HCT116 (cell line): ENCODE results near the gene TOP1. TPM values are rescaled to one million over a fixed set of nuclear protein-coding genes. Genes with fewer than 3 reads are reported as not detected.

Source experiments
- ATAC-seq: fragments of 200-7000 bp; cut with Tn5 transposase; 2 replicates; pipeline ENCODE4 v1.9.1; 2020; ENCODE audit warnings: mild to moderate bottlenecking, moderate library complexity
- BruUV-seq: library from RNA; stranded (reverse); fragments of 400-500 nt; replicated peaks from 2 replicates; lab custom pipeline; 2021; lab: Mats Ljungman, UMichigan
- CTCF ChIA-PET: fragments of 300-600 bp; sonication (Branson Sonifier 250); formaldehyde crosslinking; loops from one replicate; lab custom pipeline; 2021; ENCODE audit warnings: antibody characterized with exemption; lab: Charles Lee
- POLR2A ChIA-PET: fragments of 300-600, 350-600 bp; sonication (Branson Sonifier 250); formaldehyde crosslinking; loops from one replicate; lab custom pipeline; 2021; ENCODE audit warnings: antibody characterized with exemption; lab: Charles Lee
- RAD21 ChIA-PET, 2 experiments: fragments of 300-600 bp; sonication (Branson Sonifier 250); formaldehyde crosslinking; loops; one replicate each; lab custom pipeline; 2023; ENCODE audit warnings: low total read pairs in 2 of 2; ENCODE audit not compliant: uncharacterized antibody in 2 of 2, unreplicated experiment in 2 of 2, low non-redundant PET in 1 of 2; lab: Charles Lee
- DNase-seq: peaks from one replicate; pipeline ENCODE4 v3.0.0-alpha.2; 2010; ENCODE audit warnings: low read depth, low spot score
- H2AFZ ChIP-seq: fragments of 200-600 bp; shearing (Covaris generic), sonication (generic); 2 replicates; pipeline ENCODE4 v1.6.1; 2017; ENCODE audit warnings: low read depth, mixed run types, mixed read lengths, antibody characterized with exemption, low read length; ENCODE audit not compliant: poor library complexity, severe bottlenecking
- H3K27ac ChIP-seq: 2 replicates; pipeline ENCODE4 v1.5.1; 2012; ENCODE audit warnings: low read depth, low read length
- H3K27me3 ChIP-seq: fragments of 200-600 bp; sonication (generic); 2 replicates; pipeline ENCODE4 v1.6.1; 2016; ENCODE audit warnings: mixed run types, low read length, mixed read lengths; ENCODE audit not compliant: insufficient read depth
- H3K36me3 ChIP-seq, 2 experiments: fragments of 200-500 bp in 1 of 2; fragments of 200-600 bp in 1 of 2; sonication (Bioruptor generic) in 1 of 2; sonication (generic) in 1 of 2; 2 replicates each; pipeline versions ENCODE4 v1.5.1 to v1.6.1; 2014 to 2016; ENCODE audit warnings: low read length in 2 of 2, inconsistent platforms in 1 of 2, mixed read lengths in 1 of 2, mixed run types in 1 of 2; ENCODE audit not compliant: insufficient read depth in 2 of 2, control insufficient read depth in 1 of 2
- H3K4me1 ChIP-seq, 2 experiments: fragments of 200-600 bp in 1 of 2; sonication (generic) in 1 of 2; 2 replicates each; pipeline versions ENCODE4 v1.5.1 to v1.6.1; 2012 to 2017; ENCODE audit warnings: low read length in 2 of 2, inconsistent platforms in 1 of 2, mild to moderate bottlenecking in 1 of 2, mixed read lengths in 1 of 2, mixed run types in 1 of 2, moderate library complexity in 1 of 2; ENCODE audit not compliant: insufficient read depth in 2 of 2, control insufficient read depth in 1 of 2
- H3K4me2 ChIP-seq: fragments of 200-600 bp; sonication (generic); 2 replicates; pipeline ENCODE4 v1.6.1; 2017; ENCODE audit warnings: mixed run types, low read length, mixed read lengths
- H3K4me3 ChIP-seq, 2 experiments: fragments of 200-600 bp in 1 of 2; sonication (generic) in 1 of 2; replicated peaks in 1 of 2; 2 replicates each; pipeline ENCODE4 v1.5.1; 2011 to 2016; ENCODE audit warnings: low read length in 2 of 2, control low read depth in 1 of 2, low read depth in 1 of 2, mild to moderate bottlenecking in 1 of 2, mixed read lengths in 1 of 2, mixed run types in 1 of 2
- H3K79me2 ChIP-seq: fragments of 200-600 bp; sonication (generic); 2 replicates; pipeline ENCODE4 v1.6.1; 2017; ENCODE audit warnings: mild to moderate bottlenecking, mixed run types, low read length, moderate library complexity, mixed read lengths; ENCODE audit not compliant: insufficient read depth
- H3K9ac ChIP-seq: fragments of 200-600 bp; sonication (generic); 2 replicates; pipeline ENCODE4 v1.6.1; 2016; ENCODE audit warnings: low read length, mixed read lengths
- H3K9me2 ChIP-seq: fragments of 200-600 bp; sonication (generic), shearing (Covaris generic); 2 replicates; pipeline ENCODE4 v1.6.1; 2017; ENCODE audit warnings: mixed run types, mild to moderate bottlenecking, moderate library complexity; ENCODE audit not compliant: insufficient read depth
- H3K9me3 ChIP-seq, 2 experiments: fragments of 200-500 bp in 1 of 2; fragments of 200-600 bp in 1 of 2; sonication (Bioruptor generic) in 1 of 2; sonication (generic) in 1 of 2; 2 replicates each; pipeline ENCODE4 v1.6.1; 2014 to 2017; ENCODE audit warnings: low read length in 2 of 2, mixed read lengths in 2 of 2, inconsistent platforms in 1 of 2, low read depth in 1 of 2, mild to moderate bottlenecking in 1 of 2, mixed run types in 1 of 2, moderate library complexity in 1 of 2; ENCODE audit not compliant: control insufficient read depth in 1 of 2, insufficient read depth in 1 of 2
- H4K20me1 ChIP-seq: fragments of 200-600 bp; sonication (generic), shearing (Covaris generic); 2 replicates; pipeline ENCODE4 v1.6.1; 2017; ENCODE audit warnings: mixed run types, mild to moderate bottlenecking, moderate library complexity; ENCODE audit not compliant: insufficient read depth
- ATF3 ChIP-seq: IDR thresholded peaks from 2 replicates; pipeline ENCODE4 v1.6.1; 2012
- CTCF ChIP-seq, 3 experiments: fragments of 200-600 bp in 1 of 3; sonication (generic) in 1 of 3; IDR thresholded peaks in 2 of 3; conservative IDR thresholded peaks in 1 of 3; 2 replicates each; pipeline ENCODE4 v1.5.1; 2012 to 2017; ENCODE audit warnings: low read depth in 2 of 3, low read length in 2 of 3, antibody characterized with exemption in 1 of 3, borderline replicate concordance in 1 of 3, control low read depth in 1 of 3, mild to moderate bottlenecking in 1 of 3, mixed read lengths in 1 of 3, mixed run types in 1 of 3, moderate library complexity in 1 of 3; ENCODE audit not compliant: insufficient read depth in 1 of 3
- EZH2phosphoT487 ChIP-seq: fragments of 200-600 bp; IDR thresholded peaks from 2 replicates; pipeline ENCODE4 v1.6.1; 2018; ENCODE audit warnings: antibody characterized with exemption, borderline replicate concordance
- POLR2A ChIP-seq: IDR thresholded peaks from 2 replicates; pipeline ENCODE4 v1.7.0; 2011; ENCODE audit warnings: borderline replicate concordance; ENCODE audit not compliant: insufficient read depth, insufficient read length; ENCODE audit errors: extremely low read depth
- TCF7L2 ChIP-seq: IDR thresholded peaks from 2 replicates; pipeline ENCODE4 v1.7.0; 2011; ENCODE audit warnings: borderline replicate concordance, inconsistent platforms; ENCODE audit not compliant: insufficient read depth, insufficient read length; ENCODE audit errors: extremely low read depth
- ZBTB33 ChIP-seq: IDR thresholded peaks from 2 replicates; pipeline ENCODE4 v1.6.1; 2011; ENCODE audit warnings: mild to moderate bottlenecking, low read length, moderate library complexity; ENCODE audit not compliant: insufficient replicate concordance; ENCODE audit errors: extremely low read depth
- ZNF274 ChIP-seq: fragments of 200-500 bp; sonication (Bioruptor generic); IDR thresholded peaks from 2 replicates; pipeline ENCODE4 v1.6.1; 2014; ENCODE audit warnings: mild to moderate bottlenecking, low read depth, low read length, inconsistent platforms
- intact Hi-C: fragments of 100-400 bp; cut with micrococcal nuclease; formaldehyde crosslinking; loops from 2 replicates; pipeline ENCODE4 v1.10.0; 2022
- total RNA-seq: library from RNA; stranded (reverse); gene quantifications from one replicate; pipeline ENCODE4 v1.2.1, GENCODE V29; 2021; ENCODE audit not compliant: unreplicated experiment

TOP1 gene
- total RNA-seq, 1 experiment from 2014 or later: 190 TPM

- no TSS peak for BruUV-seq
- H3K36me3 ChIP-seq: no peaks in the 10 kb centered on the region
- intact Hi-C loops: no loop called here
- no peak for DNase-seq
- no peaks in the 10 kb centered on the region for H3K27me3 ChIP-seq
- no peaks in the 10 kb centered on the region for H3K9me2 ChIP-seq
- no peaks in the 10 kb centered on the region for H4K20me1 ChIP-seq
- peak overlapping the region; percentile 48 for H3K4me2 ChIP-seq
- H3K4me1 ChIP-seq: peaks cover 14 to 36% of the 10 kb centered on the region in 2 experiments
- no peaks in the 10 kb centered on the region for H3K9me3 ChIP-seq
- POLR2A ChIA-PET: interaction anchor here (1.0 to 2.0 kb wide), 5 partner anchors 9 to 13 kb away, joined by 3 to 13 read pairs (median 6); partner anchors contain the start of gene TOP1
- no peak for TF ChIP-seq POLR2A
- TF ChIP-seq TCF7L2: no peak
- TF ChIP-seq ATF3: no peak
- no peak for TF ChIP-seq ZNF274
- no peak for TF ChIP-seq CTCF (IDR thresholded peaks at IDR 0.05 in 2 of 3, conservative IDR thresholded peaks at IDR 0.05 in 1 of 3; ENCODE audit: borderline replicate concordance in 1 of 3, insufficient read depth in 1 of 3, low read depth in 2 of 3, low read length in 2 of 3)
- no peak for TF ChIP-seq EZH2phosphoT487
- TF ChIP-seq ZBTB33: no peak
- no peak overlapping the region for H3K27ac ChIP-seq
- CTCF ChIA-PET: no interaction called here
- RAD21 ChIA-PET: no interaction called here
- H3K4me3 ChIP-seq: no peak overlapping the region
- 0 out of 2 replicates have a peak, but pooled peaks have one; percentile 14 for ATAC-seq
- no peaks in the 10 kb centered on the region for H3K79me2 ChIP-seq
- H3K9ac ChIP-seq: no peak overlapping the region
- H2AFZ ChIP-seq: peak overlapping the region; percentile 32
Measured at GRCh38 chr20:41018153-41018552, 10.5 kb upstream of the TOP1 start.
